Neuronal stem cell (in vitro differentiated cells): Measurements from ENCODE around the gene TMPRSS6.

Experiments
- DNase-seq: peaks from one replicate; pipeline ENCODE4 v3.0.0-alpha.2; 2013; ENCODE audit warnings: low spot score
- H2AFZ ChIP-seq: one replicate; pipeline ENCODE4 v1.6.1; 2013; ENCODE audit warnings: mild to moderate bottlenecking, low read length, inconsistent platforms
- H2AK5ac ChIP-seq: 2 replicates; pipeline ENCODE4 v1.6.1; 2013; ENCODE audit warnings: low read depth, mild to moderate bottlenecking, inconsistent platforms, low read length, moderate library complexity, mixed read lengths
- H2BK120ac ChIP-seq: 2 replicates; pipeline ENCODE4 v1.6.1; 2013; ENCODE audit warnings: low read depth, mild to moderate bottlenecking, inconsistent platforms, low read length, moderate library complexity, mixed read lengths
- H2BK12ac ChIP-seq: one replicate; pipeline ENCODE4 v1.6.1; 2013; ENCODE audit warnings: low read length, inconsistent platforms
- H2BK15ac ChIP-seq: 2 replicates; pipeline ENCODE4 v1.6.1; 2013; ENCODE audit warnings: mild to moderate bottlenecking, low read length, inconsistent platforms, mixed read lengths
- H2BK5ac ChIP-seq: one replicate; pipeline ENCODE4 v1.6.1; 2013; ENCODE audit warnings: inconsistent platforms, mild to moderate bottlenecking, low read length, moderate library complexity
- H3K14ac ChIP-seq: one replicate; pipeline ENCODE4 v1.6.1; 2013; ENCODE audit warnings: low read length, inconsistent platforms
- H3K18ac ChIP-seq: 2 replicates; pipeline ENCODE4 v1.6.1; 2013; ENCODE audit warnings: low read length, inconsistent platforms
- H3K23ac ChIP-seq: 2 replicates; pipeline ENCODE4 v1.6.1; 2013; ENCODE audit warnings: low read depth, mild to moderate bottlenecking, mixed read lengths, low read length, inconsistent platforms; ENCODE audit not compliant: poor library complexity
- H3K27ac ChIP-seq: replicated peaks from 3 replicates; pipeline ENCODE4 v1.5.1; 2013; ENCODE audit warnings: low read length, inconsistent platforms
- H3K27me3 ChIP-seq, 3 experiments: 2 replicates each; pipeline ENCODE4 v1.6.1; 2013; ENCODE audit warnings: low read length in 3 of 3, mild to moderate bottlenecking in 2 of 3, inconsistent platforms in 1 of 3, low read depth in 1 of 3, mixed read lengths in 1 of 3, moderate library complexity in 1 of 3; ENCODE audit not compliant: control insufficient read depth in 3 of 3, insufficient read depth in 3 of 3
- H3K36me3 ChIP-seq, 2 donors: replicated peaks in 1 of 2; 2 replicates each; pipeline ENCODE4 v1.6.1; 2013; ENCODE audit warnings: low read length in 2 of 2; ENCODE audit not compliant: control insufficient read depth in 2 of 2, insufficient read depth in 2 of 2
- H3K4ac ChIP-seq: 2 replicates; pipeline ENCODE4 v1.6.1; 2013; ENCODE audit warnings: inconsistent platforms, mild to moderate bottlenecking, low read length, moderate library complexity
- H3K4me1 ChIP-seq, 2 donors: 1 replicate in 1 of 2; 2 replicates in 1 of 2; pipeline ENCODE4 v1.6.1; 2013; ENCODE audit warnings: low read length in 2 of 2, low read depth in 1 of 2; ENCODE audit not compliant: control insufficient read depth in 2 of 2, insufficient read depth in 1 of 2
- H3K4me2 ChIP-seq: one replicate; pipeline ENCODE4 v1.6.1; 2013; ENCODE audit warnings: mild to moderate bottlenecking, low read length, inconsistent platforms; ENCODE audit not compliant: insufficient read depth, poor library complexity, severe bottlenecking
- H3K4me3 ChIP-seq, 2 donors: 2 replicates each; pipeline ENCODE4 v1.5.1; 2013; ENCODE audit warnings: low read length in 2 of 2, mild to moderate bottlenecking in 2 of 2, inconsistent platforms in 1 of 2, moderate library complexity in 1 of 2
- H3K79me1 ChIP-seq: one replicate; pipeline ENCODE4 v1.6.1; 2013; ENCODE audit warnings: low read depth, mild to moderate bottlenecking, inconsistent platforms, low read length, moderate library complexity
- H3K9ac ChIP-seq: one replicate; pipeline ENCODE4 v1.6.1; 2013; ENCODE audit warnings: mild to moderate bottlenecking, low read depth, low read length, inconsistent platforms; ENCODE audit not compliant: poor library complexity
- H3K9me3 ChIP-seq, 2 donors: replicated peaks in 1 of 2; 2 replicates each; pipeline versions ENCODE3 to v1.6.1; 2013; ENCODE audit warnings: low read length in 2 of 2, mild to moderate bottlenecking in 2 of 2, inconsistent platforms in 1 of 2, low read depth in 1 of 2, mixed read lengths in 1 of 2, moderate library complexity in 1 of 2; ENCODE audit not compliant: control insufficient read depth in 2 of 2, insufficient read depth in 1 of 2
- H4K8ac ChIP-seq: one replicate; pipeline ENCODE4 v1.6.1; 2013; ENCODE audit warnings: low read depth, mild to moderate bottlenecking, inconsistent platforms, low read length, moderate library complexity
- H4K91ac ChIP-seq: one replicate; pipeline ENCODE4 v1.6.1; 2013; ENCODE audit warnings: low read length, low read depth, mild to moderate bottlenecking, inconsistent platforms; ENCODE audit not compliant: poor library complexity
- WGBS, 2 donors: extraction: QIAGEN DNeasy Blood & Tissue Kit; methylation state at CpG; one replicate each; pipeline ENCODE4 v1.1.7; 2013; ENCODE audit warnings: missing lambda C conversion rate in 2 of 2, mixed read lengths in 1 of 2; ENCODE audit not compliant: insufficient read length in 2 of 2, insufficient replicate concordance in 1 of 2; ENCODE audit errors: extremely low coverage in 2 of 2; 5-methylcytosine and 5-hydroxymethylcytosine counted together

Gene TMPRSS6

GRCh38 chr22:37088108-37088605, 21.4 kb downstream of the TMPRSS6 start:
- H3K4me2 ChIP-seq: no peak overlapping the region
- H3K18ac ChIP-seq: no peak overlapping the region
- no peak overlapping the region for H3K14ac ChIP-seq
- H2BK120ac ChIP-seq: no peak overlapping the region
- no peak overlapping the region for H2BK12ac ChIP-seq
- no peak overlapping the region for H2AFZ ChIP-seq
- DNase-seq: no peak
- peak overlapping the region; percentile 59 for H2BK15ac ChIP-seq
- H3K9me3 ChIP-seq: no peaks in the 10 kb centered on the region
- H3K4me1 ChIP-seq: peaks cover 6 to 7% of the 10 kb centered on the region in 2 donors
- H2BK5ac ChIP-seq: no peak overlapping the region
- no peak overlapping the region for H3K9ac ChIP-seq
- no peak overlapping the region for H3K27ac ChIP-seq
- peak overlapping the region; percentile 38 for H3K23ac ChIP-seq
- H4K91ac ChIP-seq: no peak overlapping the region
- no peak overlapping the region for H2AK5ac ChIP-seq
- no peaks in the 10 kb centered on the region for H3K79me1 ChIP-seq
- H3K36me3 ChIP-seq: no peaks in the 10 kb centered on the region
- peaks cover 0 to 41% (median 0%) of the 10 kb centered on the region in 3 experiments for H3K27me3 ChIP-seq
- no peak overlapping the region for H3K4me3 ChIP-seq
- no peak overlapping the region for H4K8ac ChIP-seq
- WGBS, 2 donors: no CpG with 5 or more reads among the region's 6 CpGs
- H3K4ac ChIP-seq: no peak overlapping the region

- no peak overlapping the region for H3K4ac ChIP-seq
- no peak overlapping the region for H2BK12ac ChIP-seq
- H3K36me3 ChIP-seq: no peaks in the 10 kb centered on the region
- no peak for DNase-seq
- no peak overlapping the region for H3K18ac ChIP-seq
- no peak overlapping the region for H3K27ac ChIP-seq
- no peak overlapping the region for H2AFZ ChIP-seq
- no peak overlapping the region for H4K8ac ChIP-seq
- H3K14ac ChIP-seq: no peak overlapping the region
- no peaks in the 10 kb centered on the region for H3K9me3 ChIP-seq
- H3K4me1 ChIP-seq: peaks cover 0 to 2% of the 10 kb centered on the region in 2 donors
- H3K79me1 ChIP-seq: no peaks in the 10 kb centered on the region
- H2AK5ac ChIP-seq: peak overlapping the region; percentile 94
- H2BK5ac ChIP-seq: no peak overlapping the region
- no peak overlapping the region for H2BK15ac ChIP-seq
- no peak overlapping the region for H3K23ac ChIP-seq
- no peak overlapping the region for H3K4me3 ChIP-seq
- WGBS, 2 donors: no CpG with 5 or more reads among the region's 15 CpGs
- H3K27me3 ChIP-seq: peaks cover 0 to 59% (median 0%) of the 10 kb centered on the region in 3 experiments
- no peak overlapping the region for H4K91ac ChIP-seq
- no peak overlapping the region for H3K4me2 ChIP-seq
- H2BK120ac ChIP-seq: no peak overlapping the region
- H3K9ac ChIP-seq: peak overlapping the region; percentile 56
These were observed 23.3 kb downstream of the TMPRSS6 start for GRCh38 chr22:37086184-37086583.

- H3K4ac ChIP-seq: no peak overlapping the region
- H2AK5ac ChIP-seq: no peak overlapping the region
- DNase-seq: no peak
- H2BK12ac ChIP-seq: no peak overlapping the region
- H3K4me2 ChIP-seq: no peak overlapping the region
- H3K9me3 ChIP-seq: no peaks in the 10 kb centered on the region
- no peaks in the 10 kb centered on the region for H3K79me1 ChIP-seq
- peak overlapping the region; percentile 63 for H2BK15ac ChIP-seq
- WGBS, 2 donors: no CpG with 5 or more reads among the region's 10 CpGs
- no peak overlapping the region for H2BK120ac ChIP-seq
- no peak overlapping the region for H2BK5ac ChIP-seq
- no peak overlapping the region for H4K8ac ChIP-seq
- no peak overlapping the region for H3K18ac ChIP-seq
- no peak overlapping the region for H4K91ac ChIP-seq
- no peak overlapping the region for H2AFZ ChIP-seq
- no peak overlapping the region for H3K23ac ChIP-seq
- H3K27me3 ChIP-seq: peaks cover 0 to 66% (median 2%) of the 10 kb centered on the region in 3 experiments
- H3K14ac ChIP-seq: peak overlapping the region; percentile 75
- H3K9ac ChIP-seq: no peak overlapping the region
- H3K27ac ChIP-seq: no peak overlapping the region
- no peaks in the 10 kb centered on the region for H3K36me3 ChIP-seq
- H3K4me1 ChIP-seq: peaks cover 0 to 5% of the 10 kb centered on the region in 2 donors
- H3K4me3 ChIP-seq: no peak overlapping the region
These were observed 25.1 kb downstream of the TMPRSS6 start for GRCh38 chr22:37084385-37084784.

GRCh38 chr22:37083914-37084313, 25.6 kb downstream of the TMPRSS6 start:
- Histone ChIP-seq H2BK15ac (no peak overlapping the region), H3K14ac (no peak overlapping the region), H3K36me3 (no peaks in the 10 kb centered on the region), H3K79me1 (no peaks in the 10 kb centered on the region), H3K23ac (no peak overlapping the region), H3K27me3 (peaks cover 0 to 66% (median 2%) of the 10 kb centered on the region in 3 experiments), H3K4me2 (no peak overlapping the region), H2AK5ac (no peak overlapping the region), H3K18ac (no peak overlapping the region), H3K4me3 (no peak overlapping the region), H4K91ac (no peak overlapping the region), H3K9me3 (no peaks in the 10 kb centered on the region), H3K27ac (no peak overlapping the region), H3K4ac (no peak overlapping the region), H2BK5ac (no peak overlapping the region), H2BK12ac (no peak overlapping the region), H3K9ac (no peak overlapping the region), H3K4me1 (peaks cover 0 to 8% of the 10 kb centered on the region in 2 donors), H2BK120ac (no peak overlapping the region), H4K8ac (no peak overlapping the region), H2AFZ (no peak overlapping the region)
- no peak for DNase-seq
- no CpG with 5 or more reads among the region's 6 CpGs for WGBS, 2 donors
